Prostate gland (tissue), 2 donors: ENCODE results near the gene CNTN6.

Experiments
- CTCF ChIP-seq, 4 experiments: fragments of 200-600 bp in 2 of 4; fragments of 450-650 bp in 2 of 4; sonication (generic) in 2 of 4; IDR thresholded peaks; 1 replicate in 3 of 4; 2 replicates in 1 of 4; pipeline ENCODE4 v1.5.1; 2016 to 2019; ENCODE audit warnings: antibody characterized with exemption in 4 of 4, mild to moderate bottlenecking in 2 of 4, moderate library complexity in 2 of 4
- POLR2AphosphoS5 ChIP-seq: sonication (generic); formaldehyde crosslinking; IDR thresholded peaks from one replicate; pipeline ENCODE4 v1.6.1; 2017; ENCODE audit warnings: antibody characterized with exemption

- TF ChIP-seq POLR2AphosphoS5, result no peak
- TF ChIP-seq CTCF (IDR thresholded peaks at IDR 0.05), result no peak
Measured at GRCh38 chr3:1263121-1263520, 170.3 kb downstream of the CNTN6 start.
